LNCAP (cell line): ENCODE results near the gene RPRD2.

ENCODE experiments used
- TF ChIP-seq, protein P1 (sequence below): fragments of 450-650 bp; IDR thresholded peaks from 2 replicates; pipeline ENCODE4 v1.5.1; 2017; ENCODE audit warnings: mild to moderate bottlenecking

The RPRD2 gene

DNA sequence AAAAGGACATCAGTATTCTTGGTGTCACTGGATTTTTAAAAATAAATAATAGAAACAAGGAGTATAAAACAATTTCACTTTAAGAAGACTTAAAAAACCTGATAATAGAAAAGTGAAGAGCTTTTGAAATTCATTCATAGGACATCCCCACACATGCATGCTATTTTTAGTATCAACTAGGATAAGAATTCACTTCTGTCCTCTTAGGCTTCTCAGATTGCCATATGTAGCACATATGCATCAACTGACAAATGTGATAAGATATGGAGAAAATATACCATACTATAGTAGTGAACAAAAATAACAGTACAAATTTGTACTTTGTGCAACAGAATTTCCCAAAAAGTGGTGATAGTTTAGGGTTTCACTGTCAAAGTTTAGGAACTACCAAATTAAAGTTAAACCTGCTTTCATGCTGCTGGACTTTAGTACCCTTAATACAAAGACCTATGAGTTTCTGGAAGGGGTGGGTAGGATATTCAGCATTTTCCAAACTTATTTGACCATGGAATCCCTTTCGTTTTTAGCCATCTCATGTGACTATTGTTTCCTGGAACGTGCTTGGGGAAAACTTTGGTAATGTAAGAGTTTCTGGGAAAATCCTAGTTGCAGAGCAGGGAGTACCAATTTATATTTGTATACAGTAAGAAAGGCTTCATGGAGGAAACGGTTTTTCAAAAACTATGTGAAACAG lies 19.8 kb downstream of the RPRD2 start:
- TF ChIP-seq, protein P1, sequence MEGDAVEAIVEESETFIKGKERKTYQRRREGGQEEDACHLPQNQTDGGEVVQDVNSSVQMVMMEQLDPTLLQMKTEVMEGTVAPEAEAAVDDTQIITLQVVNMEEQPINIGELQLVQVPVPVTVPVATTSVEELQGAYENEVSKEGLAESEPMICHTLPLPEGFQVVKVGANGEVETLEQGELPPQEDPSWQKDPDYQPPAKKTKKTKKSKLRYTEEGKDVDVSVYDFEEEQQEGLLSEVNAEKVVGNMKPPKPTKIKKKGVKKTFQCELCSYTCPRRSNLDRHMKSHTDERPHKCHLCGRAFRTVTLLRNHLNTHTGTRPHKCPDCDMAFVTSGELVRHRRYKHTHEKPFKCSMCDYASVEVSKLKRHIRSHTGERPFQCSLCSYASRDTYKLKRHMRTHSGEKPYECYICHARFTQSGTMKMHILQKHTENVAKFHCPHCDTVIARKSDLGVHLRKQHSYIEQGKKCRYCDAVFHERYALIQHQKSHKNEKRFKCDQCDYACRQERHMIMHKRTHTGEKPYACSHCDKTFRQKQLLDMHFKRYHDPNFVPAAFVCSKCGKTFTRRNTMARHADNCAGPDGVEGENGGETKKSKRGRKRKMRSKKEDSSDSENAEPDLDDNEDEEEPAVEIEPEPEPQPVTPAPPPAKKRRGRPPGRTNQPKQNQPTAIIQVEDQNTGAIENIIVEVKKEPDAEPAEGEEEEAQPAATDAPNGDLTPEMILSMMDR: no peak

GRCh38 chr1:150385537-150386445 lies 21.8 kb downstream of the RPRD2 start:
- TF ChIP-seq, protein P1: no peak

DNA sequence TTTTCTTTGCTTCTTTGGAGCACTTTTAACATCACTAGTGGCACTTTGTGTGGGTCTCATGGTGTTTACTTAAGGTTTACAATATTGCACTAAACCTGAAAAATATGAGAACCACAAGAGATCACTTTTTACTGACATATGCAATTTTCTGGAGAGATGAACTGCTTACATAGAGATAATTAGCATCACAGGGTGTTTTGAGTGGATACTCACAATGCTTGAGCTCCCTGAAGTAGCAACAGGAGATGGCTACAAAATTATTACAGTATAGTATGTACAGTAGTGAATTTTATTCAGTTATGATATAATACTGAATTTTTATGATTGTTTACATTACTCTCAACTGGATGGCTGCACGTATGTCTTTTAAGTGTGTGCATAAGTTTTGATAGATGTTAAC lies 22.6 kb downstream of the RPRD2 start:
- TF ChIP-seq, protein P1: no peak

GRCh38 chr1:150387200-150387599 lies 23.3 kb downstream of the RPRD2 start:
- TF ChIP-seq, protein P1: no peak

DNA sequence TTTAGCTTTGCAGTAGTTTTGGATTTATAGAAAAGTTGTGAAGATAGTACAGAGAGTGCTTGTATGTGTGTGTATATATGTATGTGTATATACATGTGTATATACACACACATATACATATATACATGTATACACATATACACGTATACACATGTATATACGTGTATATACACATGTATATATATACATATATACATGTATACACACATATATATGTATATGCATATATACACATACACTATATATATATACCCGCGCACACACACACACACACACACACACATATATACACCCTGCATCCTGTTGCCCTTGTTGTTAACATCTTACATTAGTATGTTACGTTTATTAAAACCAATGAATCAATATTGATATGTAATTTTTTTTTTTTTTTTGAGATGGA lies 24.3 kb downstream of the RPRD2 start:
- TF ChIP-seq, protein P1: no peak

- TF ChIP-seq, protein P1: no peak
These were observed 25.7 kb downstream of the RPRD2 start for GRCh38 chr1:150389650-150390049.

GRCh38 chr1:150392627-150393026 lies 28.7 kb downstream of the RPRD2 start:
- TF ChIP-seq, protein P1: no peak
